SK-N-SH treated with all-trans-retinoic acid at 6 μM for 48 hours (cell line): ENCODE data around the gene ARHGEF1.

Source experiments
- ARNTL ChIP-seq: fragments of 450-650 bp; formaldehyde crosslinking; IDR thresholded peaks from 2 replicates; pipeline ENCODE4 v1.5.0; 2020; ENCODE audit warnings: low read depth, mild to moderate bottlenecking, moderate library complexity, borderline replicate concordance
- CREB5 ChIP-seq: fragments of 250-450 bp; sonication (Bioruptor Pico); IDR thresholded peaks from 2 replicates; pipeline ENCODE4 v1.5.1; 2020; ENCODE audit warnings: low read depth, mild to moderate bottlenecking, moderate library complexity
- CSDC2 ChIP-seq: fragments of 250-450 bp; sonication (Bioruptor Pico); IDR thresholded peaks from 2 replicates; pipeline ENCODE4 v1.5.0; 2020; ENCODE audit warnings: mild to moderate bottlenecking, moderate library complexity
- GLIS3 ChIP-seq: fragments of 250-450 bp; sonication (Bioruptor Pico); IDR thresholded peaks from 2 replicates; pipeline ENCODE4 v1.5.0; 2020; ENCODE audit warnings: mild to moderate bottlenecking, moderate library complexity
- PPARA ChIP-seq: fragments of 250-450 bp; sonication (Bioruptor Pico); IDR thresholded peaks from 2 replicates; pipeline ENCODE4 v1.5.0; 2020; ENCODE audit warnings: mild to moderate bottlenecking, borderline replicate concordance
- TCF4 ChIP-seq: fragments of 250-450 bp; sonication (Bioruptor Pico); IDR thresholded peaks from 2 replicates; pipeline ENCODE4 v1.8.0; 2021; ENCODE audit warnings: mild to moderate bottlenecking, moderate library complexity, borderline replicate concordance
- TSHZ2 ChIP-seq: fragments of 250-450 bp; sonication (Bioruptor Pico); IDR thresholded peaks from 2 replicates; pipeline ENCODE4 v1.5.0; 2020; ENCODE audit warnings: mild to moderate bottlenecking, moderate library complexity
- ZC3H10 ChIP-seq: fragments of 250-450 bp; sonication (Bioruptor Pico); IDR thresholded peaks from 2 replicates; pipeline ENCODE4 v1.5.1; 2021; ENCODE audit warnings: mild to moderate bottlenecking, moderate library complexity
- ZFP3 ChIP-seq: fragments of 250-450 bp; sonication (Bioruptor Pico); IDR thresholded peaks from 2 replicates; pipeline ENCODE4 v1.5.0; 2020; ENCODE audit warnings: mild to moderate bottlenecking, moderate library complexity
- ZFP30 ChIP-seq: fragments of 450-650 bp; formaldehyde crosslinking; IDR thresholded peaks from 2 replicates; pipeline ENCODE4 v1.5.0; 2022; ENCODE audit warnings: mild to moderate bottlenecking, moderate library complexity
- TF ChIP-seq, protein P1 (sequence below): fragments of 250-450 bp; sonication (Bioruptor Pico); IDR thresholded peaks from 2 replicates; pipeline ENCODE4 v1.8.0; 2020; ENCODE audit warnings: mild to moderate bottlenecking, moderate library complexity, borderline replicate concordance
- TF ChIP-seq, protein P2 (sequence below): fragments of 250-450 bp; sonication (Bioruptor Pico); IDR thresholded peaks from 2 replicates; pipeline ENCODE4 v1.8.0; 2021; ENCODE audit warnings: low read depth, mild to moderate bottlenecking, moderate library complexity, borderline replicate concordance

DNA sequence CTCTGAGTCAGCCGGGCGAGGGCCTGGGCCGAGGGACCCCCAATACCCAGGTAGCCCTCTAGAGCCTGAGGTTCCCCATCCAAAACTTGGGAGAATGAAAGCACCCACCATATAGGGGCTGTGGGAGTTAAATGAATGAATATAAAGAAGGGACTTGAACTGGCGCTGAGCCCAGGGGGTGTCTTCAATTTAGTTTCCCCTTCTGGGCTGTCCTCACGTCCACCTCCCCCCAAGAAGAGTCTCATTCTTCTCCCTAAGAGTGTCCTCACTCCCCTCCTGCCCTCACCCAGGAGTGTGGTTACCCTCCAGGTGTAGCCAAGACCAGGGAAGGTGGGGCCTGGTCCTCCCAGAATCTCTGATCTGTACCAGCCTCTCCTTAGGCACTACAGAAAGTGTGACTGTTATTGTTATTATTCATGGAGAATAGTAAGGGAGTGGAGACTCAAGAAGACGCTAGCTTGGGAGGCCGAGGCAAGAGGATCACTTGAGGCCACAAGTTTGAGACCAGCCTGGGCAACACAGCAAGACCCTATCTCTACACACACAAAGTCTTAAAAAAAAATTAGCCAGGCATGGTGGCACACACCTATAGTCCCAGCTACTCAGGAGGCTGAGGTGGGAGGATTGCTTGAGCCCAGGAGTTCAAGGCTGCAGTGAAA, 3.2 kb upstream of the ARHGEF1 start:
- TF ChIP-seq TCF4: no peak
- TF ChIP-seq ZFP3 (CRISPR knock-in tag): no peak
- TF ChIP-seq, protein P1, sequence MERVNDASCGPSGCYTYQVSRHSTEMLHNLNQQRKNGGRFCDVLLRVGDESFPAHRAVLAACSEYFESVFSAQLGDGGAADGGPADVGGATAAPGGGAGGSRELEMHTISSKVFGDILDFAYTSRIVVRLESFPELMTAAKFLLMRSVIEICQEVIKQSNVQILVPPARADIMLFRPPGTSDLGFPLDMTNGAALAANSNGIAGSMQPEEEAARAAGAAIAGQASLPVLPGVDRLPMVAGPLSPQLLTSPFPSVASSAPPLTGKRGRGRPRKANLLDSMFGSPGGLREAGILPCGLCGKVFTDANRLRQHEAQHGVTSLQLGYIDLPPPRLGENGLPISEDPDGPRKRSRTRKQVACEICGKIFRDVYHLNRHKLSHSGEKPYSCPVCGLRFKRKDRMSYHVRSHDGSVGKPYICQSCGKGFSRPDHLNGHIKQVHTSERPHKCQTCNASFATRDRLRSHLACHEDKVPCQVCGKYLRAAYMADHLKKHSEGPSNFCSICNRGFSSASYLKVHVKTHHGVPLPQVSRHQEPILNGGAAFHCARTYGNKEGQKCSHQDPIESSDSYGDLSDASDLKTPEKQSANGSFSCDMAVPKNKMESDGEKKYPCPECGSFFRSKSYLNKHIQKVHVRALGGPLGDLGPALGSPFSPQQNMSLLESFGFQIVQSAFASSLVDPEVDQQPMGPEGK: no peak
- TF ChIP-seq TSHZ2 (CRISPR knock-in tag): no peak
- TF ChIP-seq GLIS3 (CRISPR knock-in tag): no peak
- TF ChIP-seq PPARA: no peak
- TF ChIP-seq CSDC2 (CRISPR knock-in tag): no peak
- TF ChIP-seq ZFP30 (CRISPR knock-in tag): no peak
- TF ChIP-seq, protein P2, sequence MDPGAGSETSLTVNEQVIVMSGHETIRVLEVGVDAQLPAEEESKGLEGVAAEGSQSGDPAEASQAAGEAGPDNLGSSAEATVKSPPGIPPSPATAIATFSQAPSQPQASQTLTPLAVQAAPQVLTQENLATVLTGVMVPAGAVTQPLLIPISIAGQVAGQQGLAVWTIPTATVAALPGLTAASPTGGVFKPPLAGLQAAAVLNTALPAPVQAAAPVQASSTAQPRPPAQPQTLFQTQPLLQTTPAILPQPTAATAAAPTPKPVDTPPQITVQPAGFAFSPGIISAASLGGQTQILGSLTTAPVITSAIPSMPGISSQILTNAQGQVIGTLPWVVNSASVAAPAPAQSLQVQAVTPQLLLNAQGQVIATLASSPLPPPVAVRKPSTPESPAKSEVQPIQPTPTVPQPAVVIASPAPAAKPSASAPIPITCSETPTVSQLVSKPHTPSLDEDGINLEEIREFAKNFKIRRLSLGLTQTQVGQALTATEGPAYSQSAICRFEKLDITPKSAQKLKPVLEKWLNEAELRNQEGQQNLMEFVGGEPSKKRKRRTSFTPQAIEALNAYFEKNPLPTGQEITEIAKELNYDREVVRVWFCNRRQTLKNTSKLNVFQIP (CRISPR knock-in tag): no peak
- TF ChIP-seq ZC3H10 (CRISPR knock-in tag): no peak
- TF ChIP-seq ARNTL (CRISPR knock-in tag): no peak
- TF ChIP-seq CREB5 (CRISPR knock-in tag): no peak
